Esophagus squamous epithelium (tissue), 4 donors: ENCODE measurements around the gene MT1M.

Experiments used
- POLR2A ChIP-seq, 4 donors: fragments of 450-650 bp; IDR thresholded peaks; one replicate each; pipeline ENCODE4 v1.6.1; 2017; ENCODE audit warnings: antibody characterized with exemption in 4 of 4, mild to moderate bottlenecking in 4 of 4, moderate library complexity in 3 of 4
- TF ChIP-seq, protein P1 (sequence below), 6 experiments: fragments of 450-650 bp in 4 of 6; fragments of 200-600 bp in 2 of 6; sonication (generic) in 2 of 6; IDR thresholded peaks; one replicate each; pipeline ENCODE4 v1.5.1; 2016 to 2019; ENCODE audit warnings: antibody characterized with exemption in 6 of 6, mild to moderate bottlenecking in 4 of 6, moderate library complexity in 4 of 6

DNA sequence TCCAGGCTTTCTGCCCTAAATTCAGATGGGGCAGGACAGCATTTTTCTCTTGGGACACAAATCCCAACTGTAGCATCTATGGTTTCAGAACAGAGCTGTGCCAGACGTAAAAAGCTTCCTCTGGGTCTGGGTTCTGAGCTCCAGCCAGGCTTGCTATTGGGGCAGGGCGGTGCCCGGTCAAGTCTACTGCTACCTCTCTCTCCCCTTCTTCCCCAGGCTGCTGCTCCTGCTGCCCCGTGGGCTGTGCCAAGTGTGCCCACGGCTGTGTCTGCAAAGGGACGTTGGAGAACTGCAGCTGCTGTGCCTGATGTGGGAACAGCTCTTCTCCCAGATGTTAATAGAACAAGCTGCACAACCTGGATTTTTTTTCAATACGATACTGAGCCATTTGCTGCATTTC lies 1.1 kb downstream of the MT1M start:
- TF ChIP-seq, protein P1, sequence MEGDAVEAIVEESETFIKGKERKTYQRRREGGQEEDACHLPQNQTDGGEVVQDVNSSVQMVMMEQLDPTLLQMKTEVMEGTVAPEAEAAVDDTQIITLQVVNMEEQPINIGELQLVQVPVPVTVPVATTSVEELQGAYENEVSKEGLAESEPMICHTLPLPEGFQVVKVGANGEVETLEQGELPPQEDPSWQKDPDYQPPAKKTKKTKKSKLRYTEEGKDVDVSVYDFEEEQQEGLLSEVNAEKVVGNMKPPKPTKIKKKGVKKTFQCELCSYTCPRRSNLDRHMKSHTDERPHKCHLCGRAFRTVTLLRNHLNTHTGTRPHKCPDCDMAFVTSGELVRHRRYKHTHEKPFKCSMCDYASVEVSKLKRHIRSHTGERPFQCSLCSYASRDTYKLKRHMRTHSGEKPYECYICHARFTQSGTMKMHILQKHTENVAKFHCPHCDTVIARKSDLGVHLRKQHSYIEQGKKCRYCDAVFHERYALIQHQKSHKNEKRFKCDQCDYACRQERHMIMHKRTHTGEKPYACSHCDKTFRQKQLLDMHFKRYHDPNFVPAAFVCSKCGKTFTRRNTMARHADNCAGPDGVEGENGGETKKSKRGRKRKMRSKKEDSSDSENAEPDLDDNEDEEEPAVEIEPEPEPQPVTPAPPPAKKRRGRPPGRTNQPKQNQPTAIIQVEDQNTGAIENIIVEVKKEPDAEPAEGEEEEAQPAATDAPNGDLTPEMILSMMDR (IDR thresholded peaks at IDR 0.05): no peak
- no peak for TF ChIP-seq POLR2A (IDR thresholded peaks at IDR 0.05)
